SKM-1 treated with dmso at 0.1 percent for 144 hours (cell line): ENCODE data around the gene ZNF808.
"Not testable (repeated sequence)": the region's sequence is repeated elsewhere in the genome, so short reads cannot be mapped to it uniquely, and the experiment has no call there.

Source experiments
- DNase-seq: peaks from one replicate; lab custom pipeline; 2025; ENCODE audit not compliant: unreplicated experiment; lab: John Stamatoyannopoulos, UW

ZNF808 gene

DNA sequence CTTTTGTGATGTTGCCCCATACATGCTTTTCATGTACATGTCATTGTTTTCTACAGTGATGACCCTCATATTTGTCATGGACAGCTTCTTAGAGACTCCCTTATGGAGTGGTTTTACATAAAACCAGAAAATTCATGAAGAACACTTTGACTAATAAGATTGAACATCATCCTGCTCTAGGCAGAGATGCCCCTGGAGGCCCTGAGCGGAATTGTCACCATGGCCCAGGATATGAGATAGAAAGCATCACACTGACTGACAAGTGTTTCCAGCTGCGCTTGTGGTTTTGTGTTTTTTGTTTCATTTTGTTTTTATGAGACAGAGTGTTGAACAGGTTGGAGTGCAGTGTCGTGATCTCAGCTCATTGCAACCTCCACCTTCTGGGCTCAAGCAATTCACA lies 64.8 kb downstream of the ZNF808 start:
- DNase-seq = no peak

DNA sequence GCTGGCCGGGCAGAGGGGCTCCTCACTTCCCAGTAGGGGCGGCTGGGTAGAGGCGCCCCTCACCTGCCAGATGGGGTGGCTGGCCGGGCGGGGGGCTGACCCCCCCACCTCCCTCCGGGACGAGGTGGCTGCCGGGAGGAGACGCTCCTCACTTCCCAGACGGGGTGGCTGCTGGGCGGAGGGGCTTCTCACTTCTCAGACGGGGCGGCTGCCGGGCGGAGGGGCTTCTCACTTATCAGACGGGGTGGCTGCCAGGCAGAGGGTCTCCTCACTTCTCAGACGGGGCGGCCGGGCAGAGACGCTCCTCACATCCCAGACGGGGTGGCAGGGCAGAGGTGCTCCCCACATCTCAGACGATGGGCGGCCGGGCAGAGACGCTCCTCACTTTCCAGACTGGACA lies 66.0 kb downstream of the ZNF808 start:
- DNase-seq = not testable (repeated sequence)

- no peak for DNase-seq
Observed at GRCh38 chr19:52599241-52599640, 71.8 kb downstream of the ZNF808 start.

- no peak for DNase-seq
Observed at GRCh38 chr19:52600639-52601024, 73.2 kb downstream of the ZNF808 start.

DNA sequence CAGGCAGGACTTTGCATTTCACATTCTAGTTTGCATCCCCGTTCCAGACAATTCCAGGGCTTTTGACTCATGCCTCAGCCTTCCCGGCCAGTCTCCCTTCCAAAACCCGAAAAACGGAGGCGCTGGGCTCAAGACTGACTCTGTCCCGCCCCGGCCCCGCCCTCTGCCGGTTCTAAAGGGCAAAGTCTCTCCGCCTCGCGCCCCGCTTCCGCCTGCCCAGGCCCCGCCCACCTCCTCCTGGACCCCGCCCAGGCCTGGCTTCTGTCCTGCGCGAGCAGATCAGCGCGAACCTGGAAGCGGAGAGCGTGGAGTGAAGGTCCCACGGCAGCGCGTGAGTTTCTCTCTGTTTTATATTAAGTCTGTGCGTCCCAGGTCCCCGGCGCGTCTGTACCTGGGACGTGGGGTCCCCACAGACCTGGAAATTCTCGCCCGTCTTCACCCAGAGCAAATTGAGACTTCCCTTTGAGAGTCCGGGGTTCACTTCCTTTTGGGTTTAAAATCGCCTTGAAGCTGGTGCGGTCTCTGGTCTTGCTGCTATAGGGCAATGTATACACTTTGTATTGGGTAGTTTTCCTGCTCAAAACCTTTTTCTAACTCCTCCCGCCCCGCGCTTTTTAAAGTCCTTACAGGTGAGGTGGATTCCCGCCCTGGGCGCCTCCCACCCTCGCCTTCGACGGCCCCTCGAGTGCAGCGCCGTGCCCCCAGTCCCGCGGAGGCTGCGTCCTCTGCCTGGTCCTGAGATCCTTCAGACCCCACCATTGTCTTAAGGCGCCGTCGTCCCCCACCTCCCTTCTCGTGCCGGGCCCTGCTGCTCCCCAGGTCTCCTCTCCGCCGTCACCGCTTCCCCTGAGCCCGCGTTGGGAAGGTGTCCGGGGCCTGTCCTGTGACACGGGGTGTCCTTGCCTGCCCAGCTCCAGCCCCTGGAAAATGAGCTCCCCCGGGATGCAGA lies 73.8 kb downstream of the ZNF808 start:
- DNase-seq = peak; percentile 27

DNA sequence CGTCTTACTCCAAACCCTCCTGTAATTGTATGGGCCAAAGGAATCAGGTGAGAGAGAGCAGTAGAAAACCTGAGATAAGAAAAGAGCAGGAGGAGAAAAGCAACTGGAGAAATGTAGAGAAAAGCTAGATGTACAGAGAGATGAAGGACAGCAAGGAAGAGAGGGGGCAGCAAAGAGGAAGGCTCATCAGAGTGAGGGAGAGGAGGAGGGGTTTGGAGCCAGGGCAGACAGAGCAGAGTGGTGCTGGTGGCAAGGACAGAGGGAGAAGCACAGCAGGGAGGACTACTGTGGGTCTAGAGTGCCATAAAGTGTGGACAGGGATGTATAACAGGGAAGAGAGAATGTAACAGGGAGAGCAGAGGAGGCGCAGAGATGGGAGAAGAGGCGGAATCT lies 74.5 kb downstream of the ZNF808 start:
- not testable (repeated sequence) for DNase-seq

DNA sequence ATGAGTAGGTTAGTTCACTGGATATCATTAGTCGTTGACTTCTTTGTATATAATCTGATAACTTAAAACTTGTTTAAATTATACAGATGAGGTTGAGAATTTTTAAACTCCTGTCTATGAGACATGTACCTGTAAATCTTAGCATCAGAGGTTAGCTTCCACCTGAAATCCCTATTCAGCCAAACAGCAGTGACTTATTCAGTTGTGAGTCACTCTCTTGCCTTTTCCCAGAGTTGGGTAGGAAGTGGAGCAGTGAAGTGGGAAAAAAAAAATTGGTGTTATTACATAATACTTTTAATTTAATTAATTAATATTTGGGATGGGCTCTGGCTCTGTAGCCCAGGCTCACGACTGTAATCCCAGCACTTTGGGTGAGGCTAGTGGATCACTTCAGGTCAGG lies 75.5 kb downstream of the ZNF808 start:
- DNase-seq = no peak

DNA sequence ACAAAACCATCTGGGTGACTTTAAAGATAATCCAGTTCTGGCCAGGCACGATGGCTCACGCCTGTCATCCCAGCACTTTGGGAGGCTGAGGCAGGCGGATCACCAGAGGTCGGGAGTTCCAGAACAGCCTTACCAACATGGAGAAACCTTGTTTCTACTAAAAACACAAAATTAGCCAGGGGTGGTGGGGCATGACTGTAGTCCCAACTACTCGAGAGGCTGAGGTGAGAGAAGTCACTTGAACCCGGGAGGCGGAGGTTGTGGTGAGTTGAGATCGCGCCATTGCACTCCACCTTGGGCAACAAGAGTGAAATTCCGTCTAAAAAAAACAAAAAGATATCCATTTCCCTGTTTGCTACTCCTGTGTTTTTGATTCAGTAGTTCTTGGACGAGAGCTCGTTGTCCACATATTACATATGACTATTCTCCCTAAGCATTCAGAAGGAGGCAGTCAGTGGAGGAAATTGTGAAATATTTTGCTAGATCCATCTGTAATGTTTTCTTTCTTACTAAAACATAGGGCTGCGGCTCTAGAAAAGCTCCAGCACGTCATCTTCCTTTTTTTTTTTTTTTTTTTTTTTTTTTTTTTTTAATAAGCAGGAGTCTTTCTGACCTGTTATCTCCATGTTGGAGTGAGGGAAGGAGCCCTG lies 76.2 kb downstream of the ZNF808 start:
- no peak for DNase-seq
